ENCODE data around the gene INPP5D. TPM values are rescaled to one million over a fixed set of nuclear protein-coding genes. Genes with fewer than 3 reads are reported as not detected.

The INPP5D gene
- total RNA-seq, 1 donor from 2014 or later, result 18.3 TPM

- no peak for TF ChIP-seq CTCF (conservative IDR thresholded peaks at IDR 0.05)
- Mint-ChIP-seq H3K27me3 (no peaks in the 10 kb centered on the region), H3K4me1 (ENCODE audit: unreplicated experiment) (no peaks in the 10 kb centered on the region), H3K4me3 (no peak overlapping the region), H3K9me3 (peaks cover 2% of the 10 kb centered on the region), H3K36me3 (peaks cover 7% of the 10 kb centered on the region), H3K27ac (no peak overlapping the region)
- DNase-seq (ENCODE audit: extremely low spot score, unreplicated experiment), result no peak
Measured at GRCh38 chr2:233174137-233174536, 114.0 kb downstream of the INPP5D start.

GRCh38 chr2:233178994-233179847, 119.1 kb downstream of the INPP5D start:
- no peak overlapping the region for H3K27ac Mint-ChIP-seq
- no peak for TF ChIP-seq CTCF (conservative IDR thresholded peaks at IDR 0.05)
- H3K9me3 Mint-ChIP-seq, result peaks cover 5% of the 10 kb centered on the region
- no peaks in the 10 kb centered on the region for H3K27me3 Mint-ChIP-seq
- no peak overlapping the region for H3K4me3 Mint-ChIP-seq
- no peaks in the 10 kb centered on the region for H3K4me1 Mint-ChIP-seq (ENCODE audit: unreplicated experiment)
- DNase-seq (ENCODE audit: extremely low spot score, unreplicated experiment), result no peak
- H3K36me3 Mint-ChIP-seq, result peaks cover 16% of the 10 kb centered on the region

- TF ChIP-seq CTCF (conservative IDR thresholded peaks at IDR 0.05), result no peak
- DNase-seq (ENCODE audit: extremely low spot score, unreplicated experiment), result no peak
- H3K9me3 Mint-ChIP-seq, result peaks cover 5% of the 10 kb centered on the region
- no peak overlapping the region for H3K4me3 Mint-ChIP-seq
- no peaks in the 10 kb centered on the region for H3K27me3 Mint-ChIP-seq
- no peaks in the 10 kb centered on the region for H3K4me1 Mint-ChIP-seq (ENCODE audit: unreplicated experiment)
- H3K27ac Mint-ChIP-seq, result no peak overlapping the region
- H3K36me3 Mint-ChIP-seq, result peaks cover 16% of the 10 kb centered on the region
Measured at GRCh38 chr2:233179848-233180366, 119.8 kb downstream of the INPP5D start.

- no peak for DNase-seq (ENCODE audit: extremely low spot score, unreplicated experiment)
- H3K36me3 Mint-ChIP-seq, result peaks cover 10% of the 10 kb centered on the region
- no peaks in the 10 kb centered on the region for H3K27me3 Mint-ChIP-seq
- H3K27ac Mint-ChIP-seq, result no peak overlapping the region
- H3K9me3 Mint-ChIP-seq, result peaks cover 5% of the 10 kb centered on the region
- H3K4me1 Mint-ChIP-seq (ENCODE audit: unreplicated experiment), result no peaks in the 10 kb centered on the region
- no peak for TF ChIP-seq CTCF (conservative IDR thresholded peaks at IDR 0.05)
- no peak overlapping the region for H3K4me3 Mint-ChIP-seq
Measured at GRCh38 chr2:233183869-233184418, 123.8 kb downstream of the INPP5D start.

GRCh38 chr2:233184669-233185068, 124.5 kb downstream of the INPP5D start:
- no peak overlapping the region for H3K27ac Mint-ChIP-seq
- TF ChIP-seq CTCF (conservative IDR thresholded peaks at IDR 0.05), result no peak
- no peak for DNase-seq (ENCODE audit: extremely low spot score, unreplicated experiment)
- peaks cover 4% of the 10 kb centered on the region for H3K36me3 Mint-ChIP-seq
- no peak overlapping the region for H3K4me3 Mint-ChIP-seq
- H3K4me1 Mint-ChIP-seq (ENCODE audit: unreplicated experiment), result no peaks in the 10 kb centered on the region
- H3K27me3 Mint-ChIP-seq, result no peaks in the 10 kb centered on the region
- no peaks in the 10 kb centered on the region for H3K9me3 Mint-ChIP-seq
